ENCODE data around the gene ADAMTS9. TPM values are rescaled to one million over a fixed set of nuclear protein-coding genes. Genes with fewer than 3 reads are reported as not detected.

The ADAMTS9 gene
- total RNA-seq, 4 donors from 2014 or later = 36.4 to 218 (median 99.1) TPM

DNA sequence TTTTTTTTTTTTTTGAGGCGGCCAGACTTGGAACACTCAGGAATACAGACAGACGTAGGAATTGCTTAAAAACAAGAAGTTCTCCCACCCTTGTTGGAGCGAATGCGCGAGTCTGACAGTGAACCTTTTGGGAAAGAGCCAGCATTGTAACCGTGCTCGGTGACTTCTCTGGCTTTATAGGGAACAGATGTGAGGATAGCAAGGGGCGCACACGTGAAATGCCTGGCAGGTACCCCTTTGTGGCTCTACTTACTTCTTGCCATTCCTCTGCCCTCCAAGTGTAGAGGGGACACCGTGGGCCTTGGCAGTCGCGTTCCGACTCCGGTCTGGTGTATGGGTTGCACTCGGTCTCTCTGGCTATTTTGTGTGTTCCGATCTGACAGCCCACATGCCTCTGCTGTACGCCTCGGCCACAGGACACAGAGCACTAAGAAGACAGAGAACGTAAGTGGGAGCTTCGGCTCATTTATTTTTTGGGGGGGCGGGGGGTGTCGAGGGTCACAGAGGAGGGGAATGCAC, 126.4 kb downstream of the ADAMTS9 start:
- no peak for TF ChIP-seq CTCF (IDR thresholded peaks at IDR 0.05; ENCODE audit: low read depth)

- no peak for TF ChIP-seq CTCF (IDR thresholded peaks at IDR 0.05; ENCODE audit: low read depth)
These were observed 127.0 kb downstream of the ADAMTS9 start for GRCh38 chr3:64560791-64561190.

DNA sequence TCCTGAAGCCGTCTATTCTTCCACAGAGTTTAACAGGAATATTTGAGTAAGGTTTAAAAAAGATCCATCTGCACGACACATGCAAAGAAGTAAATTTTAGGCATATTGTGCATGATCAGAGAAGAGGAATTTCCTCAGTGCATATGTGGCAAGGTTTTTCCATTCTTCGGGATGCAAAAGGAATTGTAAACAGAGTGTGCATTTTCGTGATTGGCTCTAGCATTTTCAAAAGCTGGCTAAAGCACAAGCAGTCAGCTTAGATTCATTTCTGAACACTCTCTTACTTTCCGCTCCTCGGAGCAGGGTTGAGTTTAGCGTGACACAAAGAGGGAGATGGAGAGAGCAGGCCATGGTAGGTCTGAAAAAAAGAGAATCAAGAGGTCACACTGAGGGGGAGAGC, 128.2 kb downstream of the ADAMTS9 start:
- no peak for TF ChIP-seq CTCF (IDR thresholded peaks at IDR 0.05; ENCODE audit: low read depth)

GRCh38 chr3:64556046-64556445, 131.8 kb downstream of the ADAMTS9 start:
- TF ChIP-seq CTCF (IDR thresholded peaks at IDR 0.05; ENCODE audit: low read depth) = no peak

- no peak for TF ChIP-seq CTCF (IDR thresholded peaks at IDR 0.05; ENCODE audit: low read depth)
These were observed 132.4 kb downstream of the ADAMTS9 start for GRCh38 chr3:64555351-64555750.

- TF ChIP-seq CTCF (IDR thresholded peaks at IDR 0.05; ENCODE audit: low read depth) = no peak
These were observed 133.5 kb downstream of the ADAMTS9 start for GRCh38 chr3:64554096-64554920.

GRCh38 chr3:64552966-64553365, 134.8 kb downstream of the ADAMTS9 start:
- no peak for TF ChIP-seq CTCF (IDR thresholded peaks at IDR 0.05; ENCODE audit: low read depth)

Data from subcutaneous adipose tissue (tissue), 4 donors.